Measurements from ENCODE around the gene ZNF778. TPM values are rescaled to one million over a fixed set of nuclear protein-coding genes. Genes with fewer than 3 reads are reported as not detected.

The ZNF778 gene
- total and polyA plus RNA-seq, 10 of the 15 experiments (the other 5 are each of a cell fraction or from before 2014, with no cell fraction given) = 0.20 to 9.7 (median 4.1) TPM

- no peak for TF ChIP-seq ETV6 (conservative IDR thresholded peaks at IDR 0.05 in 1 of 2, IDR thresholded peaks at IDR 0.05 in 1 of 2; ENCODE audit: borderline replicate concordance in 1 of 2, low read depth in 1 of 2)
- no peak for TF ChIP-seq ZNF274 (IDR thresholded peaks at IDR 0.05; ENCODE audit: insufficient read depth, insufficient read length)
- TF ChIP-seq TARDBP (IDR thresholded peaks at IDR 0.05; ENCODE audit: borderline replicate concordance) = no peak
- TF ChIP-seq BCL11A (IDR thresholded peaks at IDR 0.05; ENCODE audit: low read depth, low read length) = no peak
- no peak for TF ChIP-seq JUNB (IDR thresholded peaks at IDR 0.05)
- no peak for TF ChIP-seq CBX3 (IDR thresholded peaks at IDR 0.05; ENCODE audit: borderline replicate concordance, low read depth)
Measured at GRCh38 chr16:89177501-89177900, 40.0 kb upstream of the ZNF778 start (continued).

- FAIRE-seq (no peak), ATAC-seq (no peak), DNase-seq (ENCODE audit: low read depth, low spot score) (no peak)
- Histone ChIP-seq H2AFZ (ENCODE audit: control insufficient read depth, low read depth, low read length) (no peak overlapping the region), H4K20me1 (ENCODE audit: control insufficient read depth, insufficient read depth) (no peaks in the 10 kb centered on the region), H3K9ac (ENCODE audit: control insufficient read depth, insufficient read depth, low read length) (no peak overlapping the region), H3K9me3 (replicated peaks; ENCODE audit: control insufficient read depth, insufficient read depth, low read length) (no peaks in the 10 kb centered on the region), H3K27me3 (replicated peaks in 1 of 2; ENCODE audit: control insufficient read depth in 2 of 2, insufficient read depth in 2 of 2, low read length in 1 of 2) (no peaks in the 10 kb centered on the region; a peak in 1 of 4 replicates), H3K4me3 (no peak overlapping the region), H3K4me2 (ENCODE audit: control insufficient read depth, insufficient read depth) (no peak overlapping the region), H3K4me1 (ENCODE audit: control insufficient read depth, insufficient read depth, low read length) (no peaks in the 10 kb centered on the region), H3K27ac (ENCODE audit: control insufficient read depth, insufficient read depth) (no peak overlapping the region), H3K79me2 (ENCODE audit: control insufficient read depth, insufficient read depth, low read length) (no peaks in the 10 kb centered on the region), H3K36me3 (ENCODE audit: control insufficient read depth in 2 of 2, insufficient read depth in 2 of 2, low read length in 1 of 2) (no peaks in the 10 kb centered on the region)
- intact Hi-C loops (cut with micrococcal nuclease; ENCODE audit: unreplicated experiment) (no loop called here), in situ Hi-C loops (cut with MboI) (no loop called here)
- WGBS (ENCODE audit: insufficient coverage, insufficient replicate concordance, low lambda C conversion rate, missing lambda C conversion rate) = 63% methylated on average over 21 of the region's 24 CpGs
- ChIA-PET RAD21 (ENCODE audit: unreplicated experiment) (no interaction called here), SMC1A (ENCODE audit: uncharacterized antibody, unreplicated experiment) (no interaction called here), CTCF (no interaction called here), POLR2A (no interaction called here)
- TF ChIP-seq MAX (IDR thresholded peaks at IDR 0.05; ENCODE audit: low read depth, low read length) = no peak
- TF ChIP-seq FOS (IDR thresholded peaks at IDR 0.05; ENCODE audit: borderline replicate concordance, extremely low read depth, insufficient read length) = no peak
- TF ChIP-seq MTA2 (IDR thresholded peaks at IDR 0.05; ENCODE audit: low read depth) = no peak
- no peak for TF ChIP-seq ZBTB11 (CRISPR knock-in tag; IDR thresholded peaks at IDR 0.05)
- no peak for TF ChIP-seq ASH2L (IDR thresholded peaks at IDR 0.05; ENCODE audit: borderline replicate concordance, low read depth)
- TF ChIP-seq DPF2 (IDR thresholded peaks at IDR 0.05) = no peak
- TF ChIP-seq LARP7 (IDR thresholded peaks at IDR 0.05) = no peak
- TF ChIP-seq NFYB (IDR thresholded peaks at IDR 0.05; ENCODE audit: insufficient read depth, low read depth, low read length) = no peak
- no peak for TF ChIP-seq CHD4 (IDR thresholded peaks at IDR 0.05)
- no peak for TF ChIP-seq NKRF (conservative IDR thresholded peaks at IDR 0.05)
- no TSS peak for BruUV-seq (replicated peaks)
Measured at GRCh38 chr16:89178453-89179147, 38.9 kb upstream of the ZNF778 start.

Measured in GM12878 (cell line).